Measurements from ENCODE around the gene APBB2. TPM values are rescaled to one million over a fixed set of nuclear protein-coding genes. Genes with fewer than 3 reads are reported as not detected.

The APBB2 gene
- total and polyA plus RNA-seq, 2 of the 8 experiments (the other 6 are each of a cell fraction or from before 2014, with no cell fraction given) = 58.7 to 59.4 TPM

DNA sequence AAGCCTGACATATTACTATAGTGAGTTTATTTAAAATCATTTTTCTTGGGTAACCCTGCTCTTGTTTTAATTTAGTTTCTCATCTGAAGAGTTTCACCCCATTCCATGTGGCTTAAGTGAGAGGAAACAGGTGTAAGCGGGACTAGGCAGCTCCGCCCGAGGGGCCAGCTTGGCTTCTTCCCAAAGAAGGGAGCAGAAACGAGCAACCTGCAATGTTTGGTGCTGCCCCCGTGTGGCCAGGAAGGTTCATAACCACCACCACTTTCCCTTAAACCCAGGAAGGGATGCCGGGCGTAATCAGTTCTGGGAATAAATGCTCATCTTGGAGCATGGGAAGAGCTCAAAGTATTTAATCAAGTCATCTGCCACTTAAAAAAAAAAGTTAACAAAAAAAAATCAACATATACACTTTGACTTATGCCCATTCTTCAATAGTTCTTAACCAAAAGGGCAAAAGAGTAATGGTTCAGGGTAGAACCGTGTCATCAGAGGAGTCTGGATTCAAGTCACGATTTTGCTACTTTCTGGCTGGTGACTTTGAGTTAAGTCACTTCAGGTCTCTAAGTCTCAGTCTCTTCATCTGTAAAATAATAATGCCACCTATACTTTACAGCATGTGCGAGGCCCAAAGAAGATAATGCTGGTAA is 316.7 kb downstream of the APBB2 start:
- Histone ChIP-seq H2AFZ (ENCODE audit: low read length) (no peak overlapping the region), H3K4ac (replicated peaks; ENCODE audit: insufficient read length, low read depth, low read length) (no peak overlapping the region), H3K36me3 (ENCODE audit: control insufficient read depth in 2 of 4, insufficient read depth in 4 of 4, low read length in 3 of 4) (no peaks in the 10 kb centered on the region), H3K56ac (replicated peaks; ENCODE audit: insufficient read length, low read depth, low read length) (no peak overlapping the region), H2BK120ac (replicated peaks; ENCODE audit: low read depth, low read length) (no peak overlapping the region), H4K20me1 (replicated peaks in 1 of 2; ENCODE audit: control insufficient read depth in 1 of 2, insufficient read depth in 2 of 2, low read length in 2 of 2) (no peaks in the 10 kb centered on the region), H3K18ac (ENCODE audit: extremely low read depth, low read length) (no peak overlapping the region), H2BK20ac (ENCODE audit: low read length) (no peak overlapping the region), H3K27me3 (replicated peaks in 1 of 4; ENCODE audit: control insufficient read depth in 3 of 4, extremely low read depth in 1 of 4, insufficient read depth in 3 of 4, low read length in 3 of 4) (no peaks in the 10 kb centered on the region), H3K9ac (replicated peaks in 1 of 4; ENCODE audit: extremely low read depth in 1 of 4, low read depth in 3 of 4, low read length in 3 of 4) (no peak overlapping the region), H3K4me1 (replicated peaks in 1 of 4; ENCODE audit: control insufficient read depth in 3 of 4, insufficient read depth in 4 of 4, low read length in 3 of 4) (no peaks in the 10 kb centered on the region), H2BK12ac (ENCODE audit: low read depth, low read length) (no peak overlapping the region), H3K4me2 (ENCODE audit: insufficient read depth in 1 of 2, low read depth in 2 of 2, low read length in 2 of 2) (no peak overlapping the region), H3K27ac (ENCODE audit: low read depth, low read length) (no peak overlapping the region), H3K79me1 (ENCODE audit: low read depth, low read length) (no peaks in the 10 kb centered on the region), H3K14ac (ENCODE audit: insufficient read length) (no peak overlapping the region), H2BK15ac (ENCODE audit: low read length) (no peak overlapping the region), H3K79me2 (ENCODE audit: control insufficient read depth in 1 of 2, insufficient read depth in 2 of 2, low read length in 2 of 2) (no peaks in the 10 kb centered on the region), H2AK5ac (ENCODE audit: low read depth, low read length) (no peak overlapping the region), H4K91ac (replicated peaks; ENCODE audit: insufficient read length, low read length) (no peak overlapping the region), H3K23me2 (ENCODE audit: low read depth, low read length) (no peaks in the 10 kb centered on the region), H2BK5ac (ENCODE audit: low read depth, low read length) (no peak overlapping the region), H3K9me3 (ENCODE audit: insufficient read depth in 2 of 2, low read depth in 1 of 2, low read length in 1 of 2) (no peaks in the 10 kb centered on the region), H4K5ac (ENCODE audit: insufficient read length, low read depth, low read length) (no peak overlapping the region), H4K8ac (ENCODE audit: extremely low read depth, insufficient read depth, low read length) (no peak overlapping the region), H3K4me3 (ENCODE audit: extremely low read depth in 1 of 4, insufficient read depth in 2 of 4, low read depth in 3 of 4, low read length in 4 of 4) (no peak overlapping the region), H3K23ac (ENCODE audit: insufficient read length) (no peak overlapping the region)
- WGBS, 2 experiments (ENCODE audit: extremely low coverage in 1 of 2, insufficient coverage in 1 of 2, insufficient read length in 1 of 2, insufficient replicate concordance in 2 of 2, low coverage in 1 of 2, low lambda C conversion rate in 2 of 2, missing lambda C conversion rate in 1 of 2) = 57% methylated on average over 10 of the region's 10 CpGs; no CpG with 5 or more reads in 1 of the 2 experiments
- peak; percentile 73 to 78 for TF ChIP-seq RAD21 (IDR thresholded peaks at IDR 0.05 in 1 of 2, conservative IDR thresholded peaks at IDR 0.05 in 1 of 2; ENCODE audit: low read depth in 2 of 2, low read length in 2 of 2)
- peak; percentile 79 to 90 (median 89) for TF ChIP-seq CTCF (IDR thresholded peaks at IDR 0.05; ENCODE audit: control extremely low read depth in 1 of 3, insufficient read depth in 1 of 3, low read depth in 1 of 3, low read length in 3 of 3)
- no peak for TF ChIP-seq ZNF274 (IDR thresholded peaks at IDR 0.05; ENCODE audit: borderline replicate concordance, extremely low read depth, low read length)
- DNase-seq (ENCODE audit: low read depth in 1 of 2, low spot score in 2 of 2) (peak; percentile 43 to 93), FAIRE-seq (peak; percentile 55)
- POLR2A ChIA-PET (ENCODE audit: partially characterized antibody) = interaction anchor here (0.6 to 1.3 kb wide), 5 partner anchors 9 to 359 kb away, joined by 3 to 5 read pairs (median 3); partner anchors contain the start of gene UCHL1
- CTCF ChIA-PET (ENCODE audit: partially characterized antibody) = interaction anchor here (0.6 to 12.2 kb wide), 32 partner anchors 8 to 949 kb away, joined by 3 to 97 read pairs (median 5); no protein-coding TSS in a partner anchor

Measured in H1 (cell line).